IPS-18a (cell line): ENCODE data around the gene CFAP100.

Experiments used
- H3K27ac ChIP-seq: one replicate; pipeline ENCODE4 v1.5.1; 2013; ENCODE audit warnings: low read length
- H3K27me3 ChIP-seq: one replicate; pipeline ENCODE4 v1.6.1; 2013; ENCODE audit warnings: mild to moderate bottlenecking, low read length; ENCODE audit not compliant: control insufficient read depth, insufficient read depth
- H3K36me3 ChIP-seq: one replicate; pipeline ENCODE4 v1.6.1; 2013; ENCODE audit warnings: low read depth, low read length; ENCODE audit not compliant: control insufficient read depth
- H3K4me1 ChIP-seq: one replicate; pipeline ENCODE4 v1.6.1; 2013; ENCODE audit warnings: low read depth, low read length; ENCODE audit not compliant: control insufficient read depth
- H3K4me3 ChIP-seq: one replicate; pipeline ENCODE4 v1.5.1; 2013; ENCODE audit warnings: low read length
- H3K9ac ChIP-seq: one replicate; pipeline ENCODE4 v1.6.1; 2013; ENCODE audit warnings: mild to moderate bottlenecking, low read length, moderate library complexity
- H3K9me3 ChIP-seq: one replicate; pipeline ENCODE4 v1.6.1; 2013; ENCODE audit warnings: low read depth, low read length; ENCODE audit not compliant: control insufficient read depth

The CFAP100 gene

GRCh38 chr3:126442856-126443242, 48.1 kb downstream of the CFAP100 start:
- Histone ChIP-seq H3K27me3 (no peaks in the 10 kb centered on the region), H3K9ac (no peak overlapping the region), H3K36me3 (peaks cover 4% of the 10 kb centered on the region), H3K4me1 (peaks cover 9% of the 10 kb centered on the region), H3K4me3 (no peak overlapping the region), H3K27ac (no peak overlapping the region), H3K9me3 (no peaks in the 10 kb centered on the region)

GRCh38 chr3:126445506-126445905, 50.8 kb downstream of the CFAP100 start:
- no peaks in the 10 kb centered on the region for H3K27me3 ChIP-seq
- no peak overlapping the region for H3K9ac ChIP-seq
- no peak overlapping the region for H3K27ac ChIP-seq
- H3K4me1 ChIP-seq = peaks cover 10% of the 10 kb centered on the region
- no peaks in the 10 kb centered on the region for H3K36me3 ChIP-seq
- no peak overlapping the region for H3K4me3 ChIP-seq
- H3K9me3 ChIP-seq = no peaks in the 10 kb centered on the region

DNA sequence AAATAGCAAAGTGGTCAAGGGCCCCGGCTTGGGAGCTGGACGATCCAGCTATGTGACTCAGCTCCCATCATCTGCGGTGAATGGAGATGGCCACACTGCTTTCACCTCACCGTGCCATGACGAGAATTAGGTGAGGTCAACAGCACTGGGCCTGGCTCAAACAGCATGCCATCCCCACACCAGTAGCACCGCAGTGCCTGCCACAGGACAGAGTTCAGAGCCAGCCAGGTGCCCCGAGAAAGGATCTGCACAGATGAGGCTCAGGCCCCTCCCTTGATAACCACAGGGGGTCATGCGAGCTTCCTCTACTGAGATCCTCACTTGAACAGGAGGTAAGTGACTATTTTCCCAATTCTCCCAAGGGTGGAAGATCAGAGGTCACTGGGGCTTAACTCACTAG, 51.6 kb downstream of the CFAP100 start:
- H3K36me3 ChIP-seq = peaks cover 6% of the 10 kb centered on the region
- no peaks in the 10 kb centered on the region for H3K27me3 ChIP-seq
- H3K9me3 ChIP-seq = no peaks in the 10 kb centered on the region
- no peak overlapping the region for H3K4me3 ChIP-seq
- peaks cover 10% of the 10 kb centered on the region for H3K4me1 ChIP-seq
- no peak overlapping the region for H3K9ac ChIP-seq
- no peak overlapping the region for H3K27ac ChIP-seq

GRCh38 chr3:126446791-126447190, 52.1 kb downstream of the CFAP100 start:
- H3K27me3 ChIP-seq = no peaks in the 10 kb centered on the region
- H3K27ac ChIP-seq = no peak overlapping the region
- no peak overlapping the region for H3K9ac ChIP-seq
- H3K36me3 ChIP-seq = peaks cover 11% of the 10 kb centered on the region
- H3K4me3 ChIP-seq = no peak overlapping the region
- peaks cover 10% of the 10 kb centered on the region for H3K4me1 ChIP-seq
- no peaks in the 10 kb centered on the region for H3K9me3 ChIP-seq

- no peaks in the 10 kb centered on the region for H3K27me3 ChIP-seq
- H3K9ac ChIP-seq = no peak overlapping the region
- no peak overlapping the region for H3K4me3 ChIP-seq
- H3K27ac ChIP-seq = no peak overlapping the region
- H3K36me3 ChIP-seq = peaks cover 16% of the 10 kb centered on the region
- H3K9me3 ChIP-seq = no peaks in the 10 kb centered on the region
- peaks cover 10% of the 10 kb centered on the region for H3K4me1 ChIP-seq
Observed at GRCh38 chr3:126447456-126448106, 52.9 kb downstream of the CFAP100 start.

DNA sequence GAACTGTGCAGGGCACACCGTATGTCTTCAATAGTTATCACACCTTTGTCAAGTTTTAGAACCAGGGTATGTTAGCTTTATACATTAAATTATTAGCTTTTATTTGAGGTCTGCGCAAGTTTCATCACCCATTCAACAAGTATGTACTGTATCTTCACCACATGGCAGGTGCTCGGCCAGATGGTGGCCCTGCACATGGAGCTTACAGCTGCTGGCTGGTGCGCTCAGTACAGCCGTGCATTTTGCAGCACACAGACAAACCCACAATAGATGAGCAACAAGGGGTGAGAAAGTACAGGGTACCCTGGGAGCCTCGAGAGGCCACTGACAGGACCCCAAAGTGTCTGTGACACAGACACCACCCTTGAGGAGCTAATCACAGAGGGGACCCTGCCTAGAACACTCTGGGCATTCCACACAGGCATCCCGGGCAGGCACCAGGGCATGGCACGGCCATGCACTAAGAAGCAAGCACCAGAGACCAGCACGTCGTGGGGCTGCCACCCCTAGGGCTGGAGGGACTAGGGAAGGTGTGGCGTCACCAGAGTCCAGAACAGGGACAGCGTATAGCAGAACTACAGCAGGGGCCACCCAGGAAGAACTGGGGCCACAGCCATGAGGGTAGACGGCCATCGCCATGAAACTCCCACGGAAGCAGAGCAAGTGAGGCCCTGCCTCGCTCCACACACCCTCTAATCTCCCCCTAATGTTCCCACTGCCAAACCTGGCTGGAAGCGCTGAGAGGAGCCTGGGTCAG, 53.6 kb downstream of the CFAP100 start:
- Histone ChIP-seq H3K9me3 (no peaks in the 10 kb centered on the region), H3K4me1 (peaks cover 9% of the 10 kb centered on the region), H3K36me3 (peaks cover 21% of the 10 kb centered on the region), H3K4me3 (no peak overlapping the region), H3K27ac (no peak overlapping the region), H3K9ac (no peak overlapping the region), H3K27me3 (no peaks in the 10 kb centered on the region)

- peaks cover 23% of the 10 kb centered on the region for H3K36me3 ChIP-seq
- no peaks in the 10 kb centered on the region for H3K27me3 ChIP-seq
- H3K4me3 ChIP-seq = no peak overlapping the region
- no peak overlapping the region for H3K27ac ChIP-seq
- H3K9ac ChIP-seq = no peak overlapping the region
- H3K9me3 ChIP-seq = no peaks in the 10 kb centered on the region
- H3K4me1 ChIP-seq = peaks cover 7% of the 10 kb centered on the region
Observed at GRCh38 chr3:126448893-126449180, 54.1 kb downstream of the CFAP100 start.

- Histone ChIP-seq H3K36me3 (peaks cover 26% of the 10 kb centered on the region), H3K9me3 (no peaks in the 10 kb centered on the region), H3K4me1 (peaks cover 7% of the 10 kb centered on the region), H3K27me3 (no peaks in the 10 kb centered on the region), H3K9ac (no peak overlapping the region), H3K4me3 (no peak overlapping the region), H3K27ac (no peak overlapping the region)
Observed at GRCh38 chr3:126449621-126450051, 54.9 kb downstream of the CFAP100 start.

DNA sequence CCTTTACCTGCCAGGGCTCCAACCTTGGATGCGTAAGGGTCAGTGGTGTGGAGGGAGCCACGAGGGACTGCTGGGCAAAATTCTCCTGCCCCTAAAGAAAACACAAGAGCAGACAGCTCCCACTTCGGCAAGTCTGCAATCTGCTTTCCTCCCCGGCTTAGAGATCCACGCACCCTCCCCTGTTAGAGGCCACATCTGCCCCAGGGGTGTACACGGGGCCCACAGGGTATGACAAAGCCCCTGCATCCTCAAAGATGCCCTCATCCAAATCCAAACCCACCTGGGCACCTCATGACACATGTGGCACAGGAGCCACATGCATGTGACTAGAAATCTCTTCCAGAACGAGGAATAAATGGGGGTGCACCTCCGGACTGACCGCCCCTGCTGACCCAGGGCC, 55.5 kb downstream of the CFAP100 start:
- no peaks in the 10 kb centered on the region for H3K9me3 ChIP-seq
- H3K9ac ChIP-seq = no peak overlapping the region
- H3K4me3 ChIP-seq = no peak overlapping the region
- no peaks in the 10 kb centered on the region for H3K27me3 ChIP-seq
- no peak overlapping the region for H3K27ac ChIP-seq
- peaks cover 31% of the 10 kb centered on the region for H3K36me3 ChIP-seq
- H3K4me1 ChIP-seq = peaks cover 7% of the 10 kb centered on the region

DNA sequence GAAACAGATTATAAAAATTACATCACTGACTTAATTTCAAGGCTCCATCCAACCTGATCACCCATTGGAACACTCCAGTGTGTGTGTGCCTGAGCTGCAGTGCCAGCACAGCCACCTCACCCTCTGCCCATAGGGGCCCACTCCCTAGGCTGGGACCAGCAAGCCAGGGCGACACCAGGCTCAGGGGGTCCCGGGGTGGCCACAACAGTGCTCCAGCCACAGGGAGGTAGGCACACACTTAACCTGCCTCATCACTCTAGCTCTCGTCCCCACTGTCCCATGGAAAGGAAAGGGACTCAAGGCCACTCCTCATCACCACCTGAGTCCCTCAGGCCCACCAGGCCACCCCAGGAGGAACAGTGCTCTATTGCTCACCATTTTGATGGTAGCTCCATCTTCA, 56.0 kb downstream of the CFAP100 start:
- H3K4me3 ChIP-seq = no peak overlapping the region
- no peak overlapping the region for H3K9ac ChIP-seq
- no peaks in the 10 kb centered on the region for H3K9me3 ChIP-seq
- no peaks in the 10 kb centered on the region for H3K27me3 ChIP-seq
- peaks cover 7% of the 10 kb centered on the region for H3K4me1 ChIP-seq
- H3K27ac ChIP-seq = no peak overlapping the region
- H3K36me3 ChIP-seq = peaks cover 31% of the 10 kb centered on the region

GRCh38 chr3:126451511-126451910, 56.8 kb downstream of the CFAP100 start:
- no peak overlapping the region for H3K9ac ChIP-seq
- no peak overlapping the region for H3K27ac ChIP-seq
- peaks cover 7% of the 10 kb centered on the region for H3K4me1 ChIP-seq
- H3K27me3 ChIP-seq = no peaks in the 10 kb centered on the region
- H3K9me3 ChIP-seq = no peaks in the 10 kb centered on the region
- peaks cover 31% of the 10 kb centered on the region for H3K36me3 ChIP-seq
- H3K4me3 ChIP-seq = no peak overlapping the region

DNA sequence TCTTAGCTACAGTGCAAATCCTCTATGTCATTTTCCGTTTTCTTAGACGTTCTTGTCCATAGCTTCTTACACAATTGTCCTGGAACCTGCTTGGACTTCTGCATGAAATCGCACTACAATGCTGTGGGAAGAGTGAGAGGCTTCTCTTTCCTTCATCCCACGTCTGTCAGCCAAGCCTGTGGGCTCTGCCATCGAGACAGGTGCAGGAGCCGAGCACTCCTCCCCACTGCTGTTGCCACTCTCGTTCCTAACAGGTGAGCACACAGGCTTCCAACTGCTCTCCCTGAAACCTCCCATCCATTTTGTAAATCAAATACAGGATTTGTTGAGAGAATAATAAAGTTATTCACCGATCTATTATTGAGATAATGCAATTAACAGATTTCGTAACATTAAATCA, 57.5 kb downstream of the CFAP100 start:
- H3K27me3 ChIP-seq = no peaks in the 10 kb centered on the region
- H3K27ac ChIP-seq = no peak overlapping the region
- no peak overlapping the region for H3K4me3 ChIP-seq
- H3K9ac ChIP-seq = no peak overlapping the region
- no peaks in the 10 kb centered on the region for H3K9me3 ChIP-seq
- peaks cover 34% of the 10 kb centered on the region for H3K36me3 ChIP-seq
- H3K4me1 ChIP-seq = peaks cover 3% of the 10 kb centered on the region
